CD14-positive monocyte (primary cell): ENCODE data around the gene TFR2. TPM values are rescaled to one million over a fixed set of nuclear protein-coding genes. Genes with fewer than 3 reads are reported as not detected.
A peak's percentile ranks its signal among the peaks of the same experiment; 100 is the strongest.

Experiments
- DNase-seq, 3 donors: peaks; one replicate each; pipeline ENCODE4 v3.0.0-alpha.2; 2011 to 2022
- H2AFZ ChIP-seq: 2 replicates; pipeline ENCODE4 v1.6.0; 2012; ENCODE audit warnings: mild to moderate bottlenecking, low read depth, low read length, inconsistent platforms; ENCODE audit not compliant: insufficient read depth, poor library complexity, severe bottlenecking
- H3K27ac ChIP-seq, 2 donors: 1 replicate in 1 of 2; 2 replicates in 1 of 2; pipeline ENCODE4 v1.5.1; 2012 to 2013; ENCODE audit warnings: low read length in 2 of 2, control low read depth in 1 of 2, inconsistent platforms in 1 of 2, low read depth in 1 of 2, mild to moderate bottlenecking in 1 of 2
- H3K27me3 ChIP-seq, 2 donors: one replicate each; pipeline versions ENCODE4 v1.6.0 to v1.6.1; 2011 to 2013; ENCODE audit warnings: low read length in 2 of 2; ENCODE audit not compliant: control insufficient read depth in 2 of 2, insufficient read depth in 2 of 2
- H3K36me3 ChIP-seq, 2 donors: replicated peaks in 1 of 2; 1 replicate in 1 of 2; 2 replicates in 1 of 2; pipeline versions ENCODE4 v1.5.1 to v1.6.1; 2012 to 2013; ENCODE audit warnings: low read length in 2 of 2, control low read depth in 1 of 2, inconsistent platforms in 1 of 2, mild to moderate bottlenecking in 1 of 2; ENCODE audit not compliant: insufficient read depth in 2 of 2, control insufficient read depth in 1 of 2
- H3K4me1 ChIP-seq, 2 donors: 1 replicate in 1 of 2; 2 replicates in 1 of 2; pipeline versions ENCODE4 v1.5.1 to v1.6.1; 2012 to 2013; ENCODE audit warnings: low read length in 2 of 2, control low read depth in 1 of 2, inconsistent platforms in 1 of 2, mild to moderate bottlenecking in 1 of 2, moderate library complexity in 1 of 2; ENCODE audit not compliant: insufficient read depth in 2 of 2, control insufficient read depth in 1 of 2
- H3K4me2 ChIP-seq: replicated peaks from 2 replicates; pipeline ENCODE3; 2012; ENCODE audit warnings: low read length, moderate library complexity, mild to moderate bottlenecking; ENCODE audit not compliant: poor library complexity, severe bottlenecking; ENCODE audit errors: extremely low read depth
- H3K4me3 ChIP-seq, 3 experiments: fragments of 200-600 bp in 1 of 3; sonication (generic) in 1 of 3; replicated peaks in 1 of 3; 1 replicate in 2 of 3; 2 replicates in 1 of 3; pipeline ENCODE4 v1.5.1; 2011 to 2013; ENCODE audit warnings: low read length in 3 of 3, mild to moderate bottlenecking in 3 of 3, control low read depth in 2 of 3, low read depth in 2 of 3, inconsistent platforms in 1 of 3, moderate library complexity in 1 of 3
- H3K79me2 ChIP-seq: 2 replicates; pipeline ENCODE4 v1.6.0; 2012; ENCODE audit warnings: mild to moderate bottlenecking, control low read depth, inconsistent platforms, low read length, moderate library complexity; ENCODE audit not compliant: insufficient read depth
- H3K9ac ChIP-seq: 2 replicates; pipeline ENCODE4 v1.6.0; 2017; ENCODE audit warnings: low read length, mild to moderate bottlenecking; ENCODE audit not compliant: insufficient read depth, poor library complexity, severe bottlenecking
- H3K9me3 ChIP-seq, 2 donors: replicated peaks in 1 of 2; 1 replicate in 1 of 2; 2 replicates in 1 of 2; pipeline versions ENCODE4 v1.5.1 to v1.6.1; 2012 to 2013; ENCODE audit warnings: low read length in 2 of 2, control low read depth in 1 of 2; ENCODE audit not compliant: control insufficient read depth in 1 of 2, insufficient read depth in 1 of 2
- H4K20me1 ChIP-seq: 2 replicates; pipeline ENCODE4 v1.6.0; 2012; ENCODE audit warnings: mild to moderate bottlenecking, low read length, control low read depth, moderate library complexity; ENCODE audit not compliant: insufficient read depth
- H3K27ac Mint-ChIP-seq, 7 donors: one replicate each; pipeline ENCODE4 v1.8.0; 2020; ENCODE audit warnings: mild to moderate bottlenecking in 7 of 7, mixed read lengths in 7 of 7, moderate library complexity in 6 of 7, inconsistent platforms in 2 of 7
- H3K27me3 Mint-ChIP-seq, 3 donors: one replicate each; pipeline ENCODE4 v1.8.0; 2021 to 2022; ENCODE audit warnings: low read depth in 3 of 3, mild to moderate bottlenecking in 3 of 3, mixed read lengths in 3 of 3, moderate library complexity in 3 of 3, inconsistent platforms in 1 of 3
- H3K36me3 Mint-ChIP-seq, 2 donors: one replicate each; pipeline ENCODE4 v1.8.0; 2020; ENCODE audit warnings: mixed read lengths in 2 of 2, inconsistent platforms in 1 of 2, mild to moderate bottlenecking in 1 of 2
- H3K4me1 Mint-ChIP-seq: one replicate; pipeline ENCODE4 v1.8.0; 2020; ENCODE audit warnings: mild to moderate bottlenecking, mixed read lengths
- H3K4me3 Mint-ChIP-seq, 2 donors: one replicate each; pipeline ENCODE4 v1.8.0; 2020; ENCODE audit warnings: mild to moderate bottlenecking in 2 of 2, mixed read lengths in 2 of 2, moderate library complexity in 1 of 2
- H3K9me3 Mint-ChIP-seq, 7 donors: one replicate each; pipeline ENCODE4 v1.8.0; 2020 to 2022; ENCODE audit warnings: mixed read lengths in 7 of 7, mild to moderate bottlenecking in 6 of 7, moderate library complexity in 6 of 7, inconsistent platforms in 2 of 7
- CTCF ChIP-seq: fragments of 200-600 bp; IDR thresholded peaks from one replicate; pipeline ENCODE4 v1.8.0; 2022; ENCODE audit warnings: antibody characterized with exemption, mild to moderate bottlenecking
- WGBS: methylation state at CpG from one replicate; pipeline ENCODE4 v1.1.5; 2013; ENCODE audit warnings: missing lambda C conversion rate; ENCODE audit not compliant: insufficient coverage; 5-methylcytosine and 5-hydroxymethylcytosine counted together
- intact Hi-C, 2 donors: fragments of 100-400 bp; cut with micrococcal nuclease; formaldehyde crosslinking; loops; one replicate each; pipeline versions ENCODE4 v1.15.0 to v1.15.1; 2023
- polyA plus RNA-seq, 3 donors: library from polyadenylated mRNA; depleted of rRNA in 1 of 3; unstranded in 2 of 3; stranded (reverse) in 1 of 3; fragments of 300-500 nt in 2 of 3; fragments of >200 nt in 1 of 3; fragmentation: Illumina TruSeq in 2 of 3; gene quantifications; 1 replicate in 2 of 3; 2 replicates in 1 of 3; pipeline ENCODE4 v1.2.3, GENCODE V29; 2012 to 2021

The TFR2 gene
- polyA plus RNA-seq, 3 donors = 0.79 to 1.4 TPM; not detected in 1

- Histone ChIP-seq H4K20me1 (peaks cover 19% of the 10 kb centered on the region), H3K4me3 (no peak overlapping the region), H3K4me1 (peaks cover 24 to 32% of the 10 kb centered on the region in 2 donors), H3K79me2 (peaks cover 18% of the 10 kb centered on the region), H3K9me3 (no peaks in the 10 kb centered on the region), H3K27me3 (peaks cover 0 to 14% of the 10 kb centered on the region in 2 donors), H3K27ac (no peak overlapping the region), H3K4me2 (no peak overlapping the region), H2AFZ (no peak overlapping the region), H3K9ac (no peak overlapping the region), H3K36me3 (no peaks in the 10 kb centered on the region)
- peaks cover 0 to 3% (median 0%) of the 10 kb centered on the region in 7 donors for H3K9me3 Mint-ChIP-seq
- WGBS = 40% methylated on average over 1 of the region's 1 CpG
- H3K27me3 Mint-ChIP-seq = peaks cover 11 to 25% (median 20%) of the 10 kb centered on the region in 3 donors
- TF ChIP-seq CTCF = peak; percentile 56
- DNase-seq = peak in 2 of 3 donors; percentile 37 to 43
- no peak overlapping the region for H3K4me3 Mint-ChIP-seq
- peaks cover 33% of the 10 kb centered on the region for H3K4me1 Mint-ChIP-seq
- peaks cover 3 to 5% of the 10 kb centered on the region in 2 donors for H3K36me3 Mint-ChIP-seq
- H3K27ac Mint-ChIP-seq = no peak overlapping the region
- intact Hi-C loops = loop anchor here in 1 of 2 donors (5.0 to 10.0 kb wide), 2 partner anchors 51 to 656 kb away; partner anchors contain the start of genes AGFG2 and FIS1
Observed at GRCh38 chr7:100588438-100588837, 52.9 kb downstream of the TFR2 start.

- Histone ChIP-seq H3K36me3 (peaks cover 12% of the 10 kb centered on the region in 2 donors), H3K27ac (peak within 1 kb of the TSS; percentile 84 to 88), H3K9me3 (no peaks in the 10 kb centered on the region), H3K4me1 (peaks cover 40 to 52% of the 10 kb centered on the region in 2 donors), H3K4me2 (peak within 1 kb of the TSS; percentile 93), H3K4me3 (peak within 1 kb of the TSS; percentile 77 to 100 (median 93)), H3K79me2 (peaks cover 38% of the 10 kb centered on the region), H2AFZ (peak within 1 kb of the TSS; percentile 83), H4K20me1 (peaks cover 39% of the 10 kb centered on the region), H3K27me3 (peaks cover 0 to 14% of the 10 kb centered on the region in 2 donors), H3K9ac (peak within 1 kb of the TSS; percentile 84)
- H3K4me1 Mint-ChIP-seq = peaks cover 48% of the 10 kb centered on the region
- peaks cover 11 to 23% (median 17%) of the 10 kb centered on the region in 3 donors for H3K27me3 Mint-ChIP-seq
- no peak for TF ChIP-seq CTCF
- H3K27ac Mint-ChIP-seq = peak within 1 kb of the TSS; percentile 93 to 98 (median 98)
- under 1% methylated on average over 46 of the region's 53 CpGs for WGBS
- intact Hi-C loops = loop anchor here (1.0 to 10.0 kb wide), 6 partner anchors 26 to 658 kb away; partner anchors contain the start of genes MOSPD3 (in 2 of the 2), AGFG2 (in 1 of the 2), FIS1 (in 1 of the 2) and GNB2 (in 1 of the 2)
- peaks cover 0 to 3% (median 0%) of the 10 kb centered on the region in 7 donors for H3K9me3 Mint-ChIP-seq
- peak within 1 kb of the TSS; percentile 93 to 99 for H3K4me3 Mint-ChIP-seq
- peaks cover 3 to 5% of the 10 kb centered on the region in 2 donors for H3K36me3 Mint-ChIP-seq
- DNase-seq = peak; percentile 100
Observed at GRCh38 chr7:100586266-100587025, 54.9 kb downstream of the TFR2 start, which contains the start of gene FBXO24. FBXO24 (plus strand) TSS chr7:100586328; CDS start chr7:100586626, 298 bp downstream.
